Liver (tissue), 9 donors: ENCODE results near the gene ZBTB4. TPM values are rescaled to one million over a fixed set of nuclear protein-coding genes. Genes with fewer than 3 reads are reported as not detected.

Experiments
- DNase-seq: peaks from one replicate; pipeline ENCODE4 v3.0.0-alpha.2; 2017; ENCODE audit warnings: low spot score
- H3K27ac ChIP-seq, 2 donors: one replicate each; pipeline ENCODE4 v1.7.0; 2013; ENCODE audit warnings: inconsistent platforms in 2 of 2, low read length in 2 of 2, control low read depth in 1 of 2, low read depth in 1 of 2, mild to moderate bottlenecking in 1 of 2
- H3K27me3 ChIP-seq, 4 donors: one replicate each; pipeline versions ENCODE4 v1.6.1 to v1.7.0; 2013; ENCODE audit warnings: low read length in 3 of 4, inconsistent platforms in 1 of 4, mild to moderate bottlenecking in 1 of 4, moderate library complexity in 1 of 4; ENCODE audit not compliant: control insufficient read depth in 4 of 4, insufficient read depth in 4 of 4
- H3K36me3 ChIP-seq, 4 donors: one replicate each; pipeline versions ENCODE4 v1.6.1 to v1.7.0; 2013; ENCODE audit warnings: low read length in 3 of 4, mild to moderate bottlenecking in 3 of 4, low read depth in 1 of 4, moderate library complexity in 1 of 4; ENCODE audit not compliant: control insufficient read depth in 4 of 4, insufficient read depth in 3 of 4
- H3K4me1 ChIP-seq, 4 donors: one replicate each; pipeline versions ENCODE4 v1.6.1 to v1.7.0; 2013; ENCODE audit warnings: low read length in 3 of 4, mild to moderate bottlenecking in 3 of 4, moderate library complexity in 1 of 4; ENCODE audit not compliant: control insufficient read depth in 4 of 4, insufficient read depth in 4 of 4
- H3K4me3 ChIP-seq, 3 donors: one replicate each; pipeline versions ENCODE4 v1.6.1 to v1.7.0; 2013; ENCODE audit warnings: low read length in 3 of 3, control low read depth in 1 of 3, low read depth in 1 of 3, mild to moderate bottlenecking in 1 of 3
- H3K9ac ChIP-seq, 2 donors: one replicate each; pipeline ENCODE4 v1.7.0; 2013; ENCODE audit warnings: low read length in 2 of 2, mild to moderate bottlenecking in 2 of 2, moderate library complexity in 2 of 2, control low read depth in 1 of 2, low read depth in 1 of 2
- H3K9me3 ChIP-seq, 4 donors: one replicate each; pipeline versions ENCODE4 v1.6.1 to v1.7.0; 2013; ENCODE audit warnings: low read length in 3 of 4; ENCODE audit not compliant: control insufficient read depth in 4 of 4
- ATF3 ChIP-seq: IDR thresholded peaks from 2 replicates; pipeline ENCODE4 v1.6.1; 2016; ENCODE audit warnings: antibody characterized with exemption
- CTCF ChIP-seq: fragments of 150-350 bp; IDR thresholded peaks from 2 replicates; pipeline ENCODE4 v1.5.1; 2017; ENCODE audit warnings: improper control_type of control experiment, low read depth, low read length; ENCODE audit not compliant: missing input control
- EGR1 ChIP-seq, 2 donors: IDR thresholded peaks; 2 replicates each; pipeline ENCODE4 v1.6.1; 2016 to 2018; ENCODE audit warnings: antibody characterized with exemption in 2 of 2, low read depth in 2 of 2
- FOXA1 ChIP-seq: IDR thresholded peaks from 2 replicates; pipeline ENCODE4 v1.6.1; 2016; ENCODE audit warnings: antibody characterized with exemption
- MAX ChIP-seq: IDR thresholded peaks from 2 replicates; pipeline ENCODE4 v1.6.1; 2016; ENCODE audit warnings: antibody characterized with exemption
- NR2F2 ChIP-seq: IDR thresholded peaks from 2 replicates; pipeline ENCODE4 v1.6.1; 2016; ENCODE audit warnings: antibody characterized with exemption
- REST ChIP-seq: IDR thresholded peaks from 2 replicates; pipeline ENCODE4 v1.6.1; 2016; ENCODE audit warnings: antibody characterized with exemption, mild to moderate bottlenecking
- RXRA ChIP-seq, 2 donors: IDR thresholded peaks; 2 replicates each; pipeline ENCODE4 v1.6.1; 2017 to 2018; ENCODE audit warnings: antibody characterized with exemption in 2 of 2, mild to moderate bottlenecking in 1 of 2
- ZBTB33 ChIP-seq: IDR thresholded peaks from 2 replicates; pipeline ENCODE4 v1.6.1; 2016; ENCODE audit warnings: antibody characterized with exemption
- WGBS: extraction: QIAGEN DNeasy Blood & Tissue Kit; methylation state at CpG from one replicate; pipeline ENCODE4 v1.1.7; 2013; 5-methylcytosine and 5-hydroxymethylcytosine counted together
- polyA plus RNA-seq, 2 donors: library from polyadenylated mRNA; stranded (reverse) in 1 of 2; unstranded in 1 of 2; fragments of 200-250 nt in 1 of 2; fragments of >200 nt in 1 of 2; fragmentation: Nextera tagmentation in 1 of 2; extraction: Ambion mirVana in 1 of 2; gene quantifications; one replicate each; pipeline versions ENCODE4 v1.2.1 to v1.2.3, GENCODE V29; 2013 to 2015
- total RNA-seq, 2 donors: library from RNA; depleted of rRNA; stranded (reverse); fragments of >200 nt; gene quantifications; one replicate each; pipeline ENCODE4 v1.2.3, GENCODE V29; 2014
- donor health status: healthy.
- donor health status: healthy.
- donor health status: healthy.
- donor health status: healthy.
- donor health status: healthy.

ZBTB4 gene
- total and polyA plus RNA-seq, 4 donors = 1.5 to 6.0 (median 5.1) TPM

- TF ChIP-seq CTCF = no peak
- TF ChIP-seq NR2F2 = no peak
Observed at GRCh38 chr17:7509937-7510336, 30.5 kb upstream of the ZBTB4 start (continued).

- no peaks in the 10 kb centered on the region for H3K4me1 ChIP-seq
Observed at GRCh38 chr17:7508846-7509245, 29.4 kb upstream of the ZBTB4 start.

More at GRCh38 chr17:7508846-7509245, 29.4 kb upstream of the ZBTB4 start:
- Histone ChIP-seq H3K9ac (no peak overlapping the region), H3K27ac (no peak overlapping the region), H3K4me3 (no peak overlapping the region), H3K27me3 (no peaks in the 10 kb centered on the region), H3K9me3 (no peaks in the 10 kb centered on the region), H3K36me3 (peaks cover 18 to 91% (median 65%) of the 10 kb centered on the region in 4 donors)
- no peak for DNase-seq
- WGBS = 90% methylated on average over 9 of the region's 9 CpGs
- TF ChIP-seq REST (no peak), ATF3 (no peak), ZBTB33 (no peak), FOXA1 (no peak), MAX (no peak), EGR1 (IDR thresholded peaks at IDR 0.05; ENCODE audit: low read depth in 2 of 2) (no peak), RXRA (IDR thresholded peaks at IDR 0.05) (no peak), CTCF (no peak)
